ENCODE measurements around the gene LINGO1. TPM values are rescaled to one million over a fixed set of nuclear protein-coding genes. Genes with fewer than 3 reads are reported as not detected.

LINGO1 gene
- total and polyA plus RNA-seq, 4 donors, result 0.50 to 1.6 (median 0.75) TPM; not detected in 1

GRCh38 chr15:77674327-77674726 lies 41.6 kb upstream of the LINGO1 start:
- TF ChIP-seq GABPA (IDR thresholded peaks at IDR 0.05 in 1 of 2, conservative IDR thresholded peaks at IDR 0.05 in 1 of 2) (no peak), RAD21 (IDR thresholded peaks at IDR 0.05) (no peak), NR2F2 (IDR thresholded peaks at IDR 0.05) (no peak), SP1 (IDR thresholded peaks at IDR 0.05) (no peak), RXRA (IDR thresholded peaks at IDR 0.05) (no peak), YY1 (IDR thresholded peaks at IDR 0.05) (no peak), ZBTB33 (IDR thresholded peaks at IDR 0.05) (no peak), ATF3 (IDR thresholded peaks at IDR 0.05) (no peak), TAF1 (conservative IDR thresholded peaks at IDR 0.05) (no peak), FOXA1 (IDR thresholded peaks at IDR 0.05) (no peak), MAX (IDR thresholded peaks at IDR 0.05) (no peak), HNF4G (IDR thresholded peaks at IDR 0.05) (no peak)
- TF ChIP-seq, protein P1, sequence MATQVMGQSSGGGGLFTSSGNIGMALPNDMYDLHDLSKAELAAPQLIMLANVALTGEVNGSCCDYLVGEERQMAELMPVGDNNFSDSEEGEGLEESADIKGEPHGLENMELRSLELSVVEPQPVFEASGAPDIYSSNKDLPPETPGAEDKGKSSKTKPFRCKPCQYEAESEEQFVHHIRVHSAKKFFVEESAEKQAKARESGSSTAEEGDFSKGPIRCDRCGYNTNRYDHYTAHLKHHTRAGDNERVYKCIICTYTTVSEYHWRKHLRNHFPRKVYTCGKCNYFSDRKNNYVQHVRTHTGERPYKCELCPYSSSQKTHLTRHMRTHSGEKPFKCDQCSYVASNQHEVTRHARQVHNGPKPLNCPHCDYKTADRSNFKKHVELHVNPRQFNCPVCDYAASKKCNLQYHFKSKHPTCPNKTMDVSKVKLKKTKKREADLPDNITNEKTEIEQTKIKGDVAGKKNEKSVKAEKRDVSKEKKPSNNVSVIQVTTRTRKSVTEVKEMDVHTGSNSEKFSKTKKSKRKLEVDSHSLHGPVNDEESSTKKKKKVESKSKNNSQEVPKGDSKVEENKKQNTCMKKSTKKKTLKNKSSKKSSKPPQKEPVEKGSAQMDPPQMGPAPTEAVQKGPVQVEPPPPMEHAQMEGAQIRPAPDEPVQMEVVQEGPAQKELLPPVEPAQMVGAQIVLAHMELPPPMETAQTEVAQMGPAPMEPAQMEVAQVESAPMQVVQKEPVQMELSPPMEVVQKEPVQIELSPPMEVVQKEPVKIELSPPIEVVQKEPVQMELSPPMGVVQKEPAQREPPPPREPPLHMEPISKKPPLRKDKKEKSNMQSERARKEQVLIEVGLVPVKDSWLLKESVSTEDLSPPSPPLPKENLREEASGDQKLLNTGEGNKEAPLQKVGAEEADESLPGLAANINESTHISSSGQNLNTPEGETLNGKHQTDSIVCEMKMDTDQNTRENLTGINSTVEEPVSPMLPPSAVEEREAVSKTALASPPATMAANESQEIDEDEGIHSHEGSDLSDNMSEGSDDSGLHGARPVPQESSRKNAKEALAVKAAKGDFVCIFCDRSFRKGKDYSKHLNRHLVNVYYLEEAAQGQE (IDR thresholded peaks at IDR 0.05), result no peak
- no peak overlapping the region for H3K4me3 ChIP-seq (ENCODE audit: low read depth in 1 of 3, low read length in 3 of 3)
- H3K36me3 ChIP-seq (ENCODE audit: control insufficient read depth in 4 of 4, insufficient read depth in 3 of 4, low read depth in 1 of 4, low read length in 3 of 4), result no peaks in the 10 kb centered on the region
- peaks cover 0 to 10% (median under 1%) of the 10 kb centered on the region in 4 donors for H3K27me3 ChIP-seq (ENCODE audit: control insufficient read depth in 4 of 4, insufficient read depth in 4 of 4, low read length in 3 of 4)
- no peaks in the 10 kb centered on the region for H3K9me3 ChIP-seq (ENCODE audit: control insufficient read depth in 4 of 4, low read length in 3 of 4)
- no peak overlapping the region for H3K9ac ChIP-seq (ENCODE audit: low read depth in 1 of 2, low read length in 2 of 2)
- WGBS, result 82% methylated on average over 7 of the region's 7 CpGs
- no peak overlapping the region for H3K27ac ChIP-seq (ENCODE audit: low read depth in 1 of 2, low read length in 2 of 2)
- H3K4me1 ChIP-seq (ENCODE audit: control insufficient read depth in 4 of 4, insufficient read depth in 4 of 4, low read length in 3 of 4), result no peaks in the 10 kb centered on the region
- no peak for DNase-seq (ENCODE audit: low spot score)

DNA sequence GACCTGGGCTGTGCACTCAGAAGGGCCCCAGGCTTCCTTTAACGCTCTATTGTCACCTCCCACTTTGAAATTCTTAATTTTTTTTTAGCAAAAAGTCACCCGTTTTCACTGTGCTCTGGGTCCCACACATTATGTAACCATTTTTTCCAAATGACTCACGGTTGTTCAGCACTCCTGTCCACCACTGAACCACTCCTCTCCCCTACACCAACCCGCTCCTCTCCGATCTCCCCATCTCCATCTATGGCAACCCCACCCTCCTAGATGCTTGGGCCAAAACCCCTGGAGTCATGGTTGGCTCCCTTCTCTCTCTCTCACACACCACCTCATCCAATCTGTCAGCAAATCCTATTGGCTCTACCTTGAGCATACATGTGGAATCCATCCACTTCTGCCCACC lies 41.2 kb upstream of the LINGO1 start:
- Histone ChIP-seq H3K27me3 (ENCODE audit: control insufficient read depth in 4 of 4, insufficient read depth in 4 of 4, low read length in 3 of 4) (peaks cover 0 to 10% (median under 1%) of the 10 kb centered on the region in 4 donors), H3K9me3 (ENCODE audit: control insufficient read depth in 4 of 4, low read length in 3 of 4) (no peaks in the 10 kb centered on the region), H3K4me3 (ENCODE audit: low read depth in 1 of 3, low read length in 3 of 3) (no peak overlapping the region), H3K9ac (ENCODE audit: low read depth in 1 of 2, low read length in 2 of 2) (no peak overlapping the region), H3K4me1 (ENCODE audit: control insufficient read depth in 4 of 4, insufficient read depth in 4 of 4, low read length in 3 of 4) (no peaks in the 10 kb centered on the region), H3K36me3 (ENCODE audit: control insufficient read depth in 4 of 4, insufficient read depth in 3 of 4, low read depth in 1 of 4, low read length in 3 of 4) (no peaks in the 10 kb centered on the region), H3K27ac (ENCODE audit: low read depth in 1 of 2, low read length in 2 of 2) (no peak overlapping the region)
- 74% methylated on average over 5 of the region's 5 CpGs for WGBS
- DNase-seq (ENCODE audit: low spot score), result no peak
- no peak for TF ChIP-seq HNF4A (conservative IDR thresholded peaks at IDR 0.05)
- TF ChIP-seq FOXA2 (IDR thresholded peaks at IDR 0.05), result no peak
- TF ChIP-seq NR2F2 (IDR thresholded peaks at IDR 0.05), result no peak
- TF ChIP-seq RXRA (IDR thresholded peaks at IDR 0.05), result no peak
- no peak for TF ChIP-seq ATF3 (IDR thresholded peaks at IDR 0.05)
- TF ChIP-seq, protein P1 (IDR thresholded peaks at IDR 0.05), result no peak
- no peak for TF ChIP-seq HNF4G (IDR thresholded peaks at IDR 0.05)
- TF ChIP-seq JUND (IDR thresholded peaks at IDR 0.05), result no peak
- no peak for TF ChIP-seq CTCF (IDR thresholded peaks at IDR 0.05; ENCODE audit: low read depth, low read length, missing input control)
- TF ChIP-seq ZBTB33 (IDR thresholded peaks at IDR 0.05), result no peak
- no peak for TF ChIP-seq SP1 (IDR thresholded peaks at IDR 0.05)
- TF ChIP-seq TAF1 (conservative IDR thresholded peaks at IDR 0.05), result no peak
- no peak for TF ChIP-seq GABPA (IDR thresholded peaks at IDR 0.05 in 1 of 2, conservative IDR thresholded peaks at IDR 0.05 in 1 of 2)
- no peak for TF ChIP-seq YY1 (IDR thresholded peaks at IDR 0.05)
- TF ChIP-seq RAD21 (IDR thresholded peaks at IDR 0.05), result no peak

Measured in liver (tissue), 9 donors.